Mesodermal cell (in vitro differentiated cells): ENCODE results near the gene ZNF608.
A peak's percentile ranks its signal among the peaks of the same experiment; 100 is the strongest.

Source experiments
- H3K27ac ChIP-seq: 2 replicates; pipeline ENCODE4 v1.7.0; 2013; ENCODE audit warnings: mild to moderate bottlenecking, low read depth, low read length, moderate library complexity; ENCODE audit not compliant: severe bottlenecking
- H3K36me3 ChIP-seq: 2 replicates; pipeline ENCODE4 v1.7.1; 2013; ENCODE audit warnings: mild to moderate bottlenecking, low read length, moderate library complexity; ENCODE audit not compliant: control insufficient read depth, insufficient read depth
- H3K4me1 ChIP-seq: one replicate; pipeline ENCODE4 v1.7.1; 2013; ENCODE audit warnings: mild to moderate bottlenecking, low read length; ENCODE audit not compliant: insufficient read depth, control insufficient read depth, poor library complexity, severe bottlenecking
- H3K4me3 ChIP-seq: 2 replicates; pipeline ENCODE4 v1.7.0; 2013; ENCODE audit warnings: low read length, control low read depth, mild to moderate bottlenecking; ENCODE audit not compliant: insufficient read depth, poor library complexity, severe bottlenecking; ENCODE audit errors: extremely low read depth
- H3K9me3 ChIP-seq: 2 replicates; pipeline ENCODE4 v1.7.1; 2013; ENCODE audit warnings: mild to moderate bottlenecking, low read length, moderate library complexity; ENCODE audit not compliant: control insufficient read depth
- WGBS, 2 experiments: methylation state at CpG; one replicate each; pipeline ENCODE4 v1.1.5; 2013; ENCODE audit warnings: missing lambda C conversion rate in 2 of 2; ENCODE audit not compliant: insufficient coverage in 2 of 2; 5-methylcytosine and 5-hydroxymethylcytosine counted together

The ZNF608 gene

DNA sequence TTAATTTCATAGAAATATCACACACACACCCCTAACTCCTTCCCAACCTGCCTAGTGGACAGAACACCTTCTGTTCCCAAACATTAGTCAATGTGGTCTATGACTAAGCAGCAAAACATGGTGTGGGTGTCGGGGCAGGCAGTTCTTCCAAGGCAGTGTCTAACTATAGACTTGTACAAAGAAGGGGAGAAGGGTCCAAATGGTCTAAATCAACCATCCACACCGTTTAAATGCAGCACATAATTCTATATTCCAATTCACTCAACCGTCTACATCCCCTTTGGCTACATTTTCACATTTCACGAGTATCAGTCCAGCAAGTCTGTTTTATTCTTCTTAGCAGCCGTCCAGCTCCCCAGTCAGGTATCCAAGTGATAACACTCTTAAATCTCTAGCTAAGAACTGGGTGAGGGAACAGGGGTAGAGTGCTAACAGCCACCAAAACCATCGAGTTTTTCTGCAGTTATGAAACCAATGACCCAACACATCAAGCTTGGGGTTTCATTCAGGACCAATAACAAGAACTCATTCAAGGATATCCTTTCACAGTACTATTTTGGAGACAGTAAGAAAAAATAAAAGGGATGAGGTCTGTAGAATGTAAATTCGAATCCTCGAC lies 3.3 kb downstream of the ZNF608 start:
- 7 to 14% methylated on average over 1 to 3 of the region's 8 CpGs for WGBS, 2 experiments
- H3K27ac ChIP-seq = peak overlapping the region; percentile 72
- H3K4me3 ChIP-seq = peak overlapping the region; percentile 68
- peaks cover 8% of the 10 kb centered on the region for H3K9me3 ChIP-seq
- peaks cover 18% of the 10 kb centered on the region for H3K36me3 ChIP-seq
- H3K4me1 ChIP-seq = peaks cover 21% of the 10 kb centered on the region

DNA sequence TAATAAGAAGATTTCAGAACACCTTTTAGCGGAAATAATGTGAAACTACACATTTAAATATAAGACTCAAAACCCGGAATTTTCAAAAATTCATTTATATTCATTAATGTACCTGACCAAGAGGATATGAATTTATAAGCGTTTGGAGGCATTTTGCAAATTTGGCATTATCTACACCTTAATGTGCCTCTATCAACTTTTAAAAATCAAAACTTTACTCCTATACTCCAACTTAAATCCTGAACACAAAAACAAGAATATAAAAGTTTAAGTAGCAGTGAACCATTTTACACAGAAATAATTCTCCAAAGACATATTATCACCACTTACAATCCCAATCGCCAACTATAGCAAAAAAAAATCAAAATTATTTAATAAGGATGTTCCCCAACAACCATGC lies 3.9 kb downstream of the ZNF608 start:
- 60% methylated on average over 1 of the region's 4 CpGs; no CpG with 5 or more reads in 1 of the 2 experiments for WGBS, 2 experiments
- peak overlapping the region; percentile 72 for H3K27ac ChIP-seq
- peaks cover 18% of the 10 kb centered on the region for H3K36me3 ChIP-seq
- peak overlapping the region; percentile 68 for H3K4me3 ChIP-seq
- H3K4me1 ChIP-seq = peaks cover 26% of the 10 kb centered on the region
- H3K9me3 ChIP-seq = peaks cover 8% of the 10 kb centered on the region

DNA sequence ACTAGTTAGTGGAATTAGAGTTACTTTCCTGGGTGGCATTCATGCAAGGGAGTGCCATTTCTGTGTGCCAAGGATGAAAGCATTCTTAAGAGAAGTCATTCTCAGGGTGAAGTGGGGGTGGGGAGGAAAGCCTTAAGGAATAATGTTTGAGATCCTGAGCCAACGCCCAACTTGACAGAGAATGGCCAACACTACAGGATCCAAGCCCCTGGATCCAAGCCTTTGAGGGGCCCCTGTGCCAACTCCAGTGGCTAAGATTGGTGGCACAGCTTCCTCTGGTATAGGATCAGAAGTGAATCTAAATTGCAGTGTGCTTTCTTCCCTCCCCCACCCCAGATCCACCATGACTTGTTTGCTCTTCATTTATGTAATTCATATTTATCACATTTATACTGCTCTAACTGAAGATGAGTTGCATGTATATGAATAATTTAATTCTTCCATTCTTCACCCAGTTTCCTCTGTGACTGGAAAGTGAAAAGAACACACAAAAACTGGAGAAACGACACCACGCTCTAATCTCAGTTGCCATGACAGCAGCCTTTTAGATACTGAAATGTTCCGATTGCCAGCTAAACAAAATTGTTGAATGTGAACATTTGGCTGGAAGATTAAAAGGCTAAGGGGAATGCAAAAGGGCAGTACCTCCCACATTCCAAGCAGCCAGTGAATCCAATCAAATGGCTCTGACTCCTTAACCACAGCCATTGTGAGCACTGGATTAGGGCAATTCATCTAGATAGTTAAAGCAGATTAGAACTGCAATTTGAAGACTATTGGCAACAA lies 4.5 kb downstream of the ZNF608 start:
- Histone ChIP-seq H3K36me3 (peaks cover 18% of the 10 kb centered on the region), H3K27ac (peak overlapping the region; percentile 72), H3K4me3 (peak overlapping the region; percentile 68), H3K9me3 (peaks cover 8% of the 10 kb centered on the region), H3K4me1 (peaks cover 33% of the 10 kb centered on the region)
- WGBS, 2 experiments = 89 to 93% methylated on average over 3 to 4 of the region's 4 CpGs

DNA sequence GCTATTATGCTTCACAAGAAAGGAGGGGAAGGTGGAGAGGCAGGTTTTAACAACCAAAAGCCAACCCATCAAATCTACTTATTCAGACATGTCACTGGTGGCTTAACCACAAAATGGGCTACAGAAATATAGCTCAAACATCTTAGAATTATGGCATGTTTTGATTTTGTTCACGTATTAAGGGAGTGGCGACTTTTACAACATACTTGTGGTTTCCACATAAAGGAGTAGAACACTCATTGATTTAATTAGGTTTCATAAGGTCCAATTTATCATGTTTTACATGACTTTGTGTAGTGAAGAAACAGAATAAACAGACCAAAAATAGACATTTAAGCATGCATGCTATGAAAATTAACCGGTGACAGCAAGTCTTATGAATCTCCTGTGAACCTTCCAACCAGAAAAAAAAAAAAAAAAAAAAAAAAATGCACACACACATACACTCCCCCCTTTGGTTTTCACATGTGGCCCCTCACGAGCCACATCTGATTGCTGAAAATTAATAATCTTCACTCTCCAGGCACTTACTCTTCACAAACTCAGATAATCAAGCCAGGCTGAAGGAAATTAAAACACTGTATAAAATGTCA lies 5.4 kb downstream of the ZNF608 start:
- 80 to 100% methylated on average over 1 to 2 of the region's 4 CpGs for WGBS, 2 experiments
- Histone ChIP-seq H3K4me3 (no peak overlapping the region), H3K27ac (no peak overlapping the region), H3K36me3 (peaks cover 18% of the 10 kb centered on the region), H3K4me1 (peaks cover 41% of the 10 kb centered on the region), H3K9me3 (peaks cover 8% of the 10 kb centered on the region)

DNA sequence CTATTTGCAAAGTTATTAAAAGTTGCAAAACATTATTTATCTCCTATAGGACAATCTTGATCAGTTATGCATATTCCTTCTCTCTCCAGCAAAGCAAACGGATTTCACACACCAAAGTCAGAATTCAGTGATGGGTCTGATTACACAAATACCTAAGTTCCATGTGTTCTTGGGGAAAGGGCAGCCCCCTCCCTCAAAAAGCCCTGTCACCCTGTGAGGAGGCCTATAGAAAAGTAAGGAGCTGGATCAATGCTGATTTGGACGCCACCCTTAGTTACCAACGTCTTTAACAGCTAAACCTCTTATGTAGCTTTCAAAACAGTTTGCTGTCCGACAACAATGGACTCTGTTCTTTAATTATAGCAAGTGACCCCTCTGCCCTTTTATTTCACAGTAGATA lies 6.4 kb downstream of the ZNF608 start:
- Histone ChIP-seq H3K9me3 (peaks cover 8% of the 10 kb centered on the region), H3K4me1 (peaks cover 49% of the 10 kb centered on the region), H3K4me3 (peak overlapping the region; percentile 9), H3K27ac (peak overlapping the region; percentile 88), H3K36me3 (peaks cover 18% of the 10 kb centered on the region)
- WGBS, 2 experiments = 36 to 37% methylated on average over 2 to 3 of the region's 4 CpGs

DNA sequence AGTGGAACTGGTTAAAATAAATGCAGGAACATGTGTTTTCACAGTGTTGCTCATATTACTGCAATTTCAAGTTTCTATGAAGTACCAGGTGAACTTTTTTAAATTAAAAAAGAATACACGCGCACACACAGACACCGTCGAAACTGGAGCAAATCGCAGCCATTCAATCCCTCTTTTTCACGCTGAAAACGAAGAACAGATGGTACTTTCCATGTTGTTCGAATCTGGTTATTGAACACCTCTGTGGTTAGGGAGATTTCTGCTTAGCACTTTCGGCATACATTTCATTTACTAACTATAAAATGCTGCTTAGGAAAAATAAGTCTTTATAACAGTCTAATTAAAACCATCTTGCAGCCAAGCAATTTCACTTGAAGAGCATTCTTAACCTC lies 6.8 kb downstream of the ZNF608 start:
- Histone ChIP-seq H3K4me1 (peaks cover 49% of the 10 kb centered on the region), H3K27ac (peak overlapping the region; percentile 88), H3K9me3 (peaks cover 8% of the 10 kb centered on the region), H3K36me3 (peaks cover 18% of the 10 kb centered on the region), H3K4me3 (peak overlapping the region; percentile 9)
- WGBS, 2 experiments = 27 to 40% methylated on average over 2 to 7 of the region's 9 CpGs

DNA sequence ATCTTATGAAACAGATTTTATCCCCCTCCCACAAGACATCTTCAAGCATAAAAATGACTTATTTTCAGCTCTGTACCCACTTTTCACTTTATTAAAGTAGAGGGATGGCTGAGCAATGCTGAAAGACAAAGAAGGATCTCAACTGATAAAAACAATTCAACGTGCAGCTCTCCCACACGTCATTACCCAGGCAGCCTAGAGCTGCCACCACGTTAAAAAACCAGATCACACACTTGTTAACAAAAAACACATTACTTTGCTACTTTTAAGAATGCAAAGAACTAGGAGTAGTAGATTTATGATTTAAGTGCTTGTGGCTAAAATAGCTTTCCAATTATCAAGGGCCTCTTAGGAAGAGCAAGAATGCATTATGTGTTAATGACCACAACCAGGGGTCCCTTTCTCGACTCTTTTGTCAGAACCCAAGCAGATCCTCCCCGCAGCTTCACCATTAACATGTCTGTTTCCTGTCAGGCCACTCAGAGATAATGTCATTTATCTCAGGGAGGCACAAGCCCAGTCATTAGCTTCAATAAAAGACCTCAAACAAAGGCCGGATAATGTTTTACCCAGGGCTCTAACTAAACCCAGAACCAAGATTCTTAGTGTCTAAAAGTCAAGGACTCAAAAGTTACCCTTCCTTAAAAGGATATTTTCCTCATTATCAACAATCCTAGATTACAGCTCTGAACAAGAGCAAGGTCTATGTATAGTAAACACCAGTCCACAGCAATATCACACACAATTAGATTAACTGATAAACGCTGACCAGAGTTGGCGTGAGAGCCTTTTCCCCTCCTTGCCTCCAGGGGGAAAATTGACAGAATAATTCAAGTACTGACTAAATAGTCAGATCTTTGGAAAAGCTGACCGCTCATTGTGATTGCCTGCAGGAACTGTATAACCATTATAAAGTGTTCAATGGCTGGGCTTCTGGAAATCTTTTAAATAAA lies 7.5 kb downstream of the ZNF608 start:
- Histone ChIP-seq H3K36me3 (peaks cover 15% of the 10 kb centered on the region), H3K27ac (peak overlapping the region; percentile 88), H3K9me3 (peaks cover 8% of the 10 kb centered on the region), H3K4me1 (peaks cover 53% of the 10 kb centered on the region), H3K4me3 (peak overlapping the region; percentile 9)
- WGBS, 2 experiments = 0 to 4% methylated on average over 3 to 5 of the region's 9 CpGs

DNA sequence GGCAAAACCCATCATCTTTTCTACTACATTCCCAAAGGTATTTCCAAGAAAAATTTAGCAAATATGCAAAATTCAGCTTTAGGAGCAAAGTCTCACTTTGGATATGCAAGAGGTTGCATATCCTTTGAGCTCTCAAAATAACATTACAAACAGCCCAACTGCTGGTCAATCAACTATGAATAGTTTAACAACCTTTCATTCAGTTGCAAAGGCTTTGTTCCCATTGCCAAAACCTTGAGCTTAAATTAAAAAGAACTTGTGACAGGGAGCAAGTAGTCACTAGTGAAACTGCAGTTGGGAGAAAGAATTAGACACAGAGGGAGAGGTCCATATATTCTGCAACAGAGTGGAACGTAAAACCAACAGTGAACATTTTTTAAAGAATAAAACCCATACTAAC lies 8.8 kb downstream of the ZNF608 start:
- Histone ChIP-seq H3K4me1 (peaks cover 63% of the 10 kb centered on the region), H3K9me3 (peaks cover 8% of the 10 kb centered on the region), H3K4me3 (no peak overlapping the region), H3K27ac (no peak overlapping the region), H3K36me3 (peaks cover 15% of the 10 kb centered on the region)
- WGBS, 2 experiments = 60% methylated on average over 1 of the region's 1 CpG; no CpG with 5 or more reads in 1 of the 2 experiments

DNA sequence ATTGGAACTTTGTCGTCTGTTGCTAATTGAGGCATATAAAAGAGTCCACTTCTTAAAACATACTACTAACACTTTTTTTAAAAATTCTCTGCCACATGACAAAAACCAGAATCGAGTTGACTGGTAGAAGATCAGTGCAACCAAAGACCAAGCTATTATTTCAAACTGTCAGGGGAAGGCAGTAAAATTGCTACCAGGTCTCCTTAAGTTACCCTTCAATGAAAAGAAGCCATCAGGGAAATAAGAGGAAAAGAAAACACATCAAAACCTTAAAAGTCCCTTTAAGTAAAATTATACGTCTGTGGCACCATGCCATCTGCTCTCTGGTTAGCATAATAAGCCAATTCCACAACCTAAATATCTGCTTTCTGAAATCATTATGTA lies 9.6 kb downstream of the ZNF608 start:
- 14 to 83% methylated on average over 1 of the region's 3 CpGs for WGBS, 2 experiments
- Histone ChIP-seq H3K36me3 (peaks cover 12% of the 10 kb centered on the region), H3K4me1 (peaks cover 66% of the 10 kb centered on the region), H3K4me3 (no peak overlapping the region), H3K9me3 (peaks cover 8% of the 10 kb centered on the region), H3K27ac (no peak overlapping the region)
